Iris pigment epithelial cell (primary cell): ENCODE results near the gene DTNB.

ENCODE experiments used
- DNase-seq: peaks from one replicate; pipeline ENCODE4 v3.0.0-alpha.2; 2011; ENCODE audit warnings: low read depth

DTNB gene

GRCh38 chr2:25497918-25498407 is 175.4 kb downstream of the DTNB start:
- DNase-seq, result no peak

DNA sequence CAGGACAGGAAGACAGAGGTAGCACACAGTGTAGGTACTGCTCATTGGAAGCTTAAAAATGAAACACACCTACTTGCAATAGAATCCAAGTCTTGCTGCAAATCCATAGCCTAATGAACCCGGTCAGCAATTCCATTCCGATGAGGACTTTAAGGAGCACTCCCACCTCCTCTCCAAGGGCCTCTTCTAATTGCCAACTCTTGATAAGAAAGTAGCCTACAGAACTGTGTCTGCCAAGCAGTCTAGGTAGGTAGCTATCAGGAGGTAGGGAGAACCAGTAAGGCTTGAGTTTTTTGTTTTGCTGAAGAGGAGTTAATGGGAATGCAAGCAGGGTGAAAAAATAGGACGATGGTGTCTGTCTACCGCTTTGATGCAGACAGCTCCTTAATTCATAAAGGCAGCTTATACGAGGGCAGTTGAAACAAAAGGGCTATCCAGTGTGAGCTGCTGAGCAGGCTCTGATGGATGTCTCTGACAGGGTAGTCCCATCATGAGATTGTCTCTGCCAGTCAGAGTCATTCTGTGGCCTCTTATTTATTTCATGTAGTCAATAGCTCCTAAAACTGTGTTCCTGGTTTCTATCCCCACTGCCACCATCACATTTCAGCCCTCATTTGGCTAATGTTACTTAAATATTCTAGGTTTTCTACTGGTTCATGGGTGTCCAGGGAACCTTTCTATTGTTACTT is 176.0 kb downstream of the DTNB start:
- DNase-seq, result no peak

GRCh38 chr2:25494616-25495015 is 178.8 kb downstream of the DTNB start:
- DNase-seq, result no peak

DNA sequence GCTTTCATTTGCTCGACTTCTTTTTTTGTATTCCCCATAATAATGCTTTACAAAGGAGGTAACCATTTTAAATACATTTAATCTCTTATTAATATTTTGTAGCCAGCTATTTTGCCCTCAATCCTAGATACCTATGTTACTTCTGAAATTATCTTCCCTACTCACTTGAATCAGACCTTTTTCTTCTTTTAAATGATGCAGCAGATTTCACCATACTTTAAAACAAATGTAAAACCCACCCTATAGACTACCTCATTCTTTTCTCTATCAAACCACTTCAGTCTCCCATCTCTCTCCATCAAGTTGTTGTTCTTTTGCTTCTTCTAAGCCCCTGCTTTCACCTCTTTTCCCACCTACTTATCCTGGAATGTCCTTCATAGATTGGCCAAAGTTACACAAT is 180.2 kb downstream of the DTNB start:
- DNase-seq, result no peak

- no peak for DNase-seq
Measured at GRCh38 chr2:25492726-25493125, 180.7 kb downstream of the DTNB start.

DNA sequence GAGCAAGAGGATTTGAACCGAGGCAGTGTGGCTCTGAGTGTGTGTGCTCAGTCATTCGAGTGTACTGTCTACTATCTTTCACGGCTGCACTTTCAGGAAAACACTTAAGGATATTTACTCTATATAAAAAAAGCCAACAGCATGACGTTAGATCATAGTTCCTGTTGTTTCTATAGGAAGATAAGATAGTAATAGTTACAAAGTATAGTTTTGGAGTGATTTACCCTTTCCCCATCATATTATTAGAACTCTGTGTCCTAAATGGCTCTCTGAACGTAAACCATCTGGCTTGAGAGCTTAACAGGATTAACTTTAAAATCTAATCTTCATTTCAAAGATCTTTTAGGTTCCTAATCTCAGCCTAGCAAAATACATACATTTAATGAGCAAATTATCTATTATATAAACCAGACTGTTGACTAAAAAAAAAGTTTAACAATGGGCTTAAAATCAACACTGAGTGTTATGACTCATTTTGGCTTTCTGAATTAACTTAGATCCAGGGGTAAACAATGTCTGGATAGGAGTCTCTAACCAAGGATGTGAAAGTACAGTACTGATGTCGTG is 181.3 kb downstream of the DTNB start:
- peak; percentile 72 for DNase-seq

DNA sequence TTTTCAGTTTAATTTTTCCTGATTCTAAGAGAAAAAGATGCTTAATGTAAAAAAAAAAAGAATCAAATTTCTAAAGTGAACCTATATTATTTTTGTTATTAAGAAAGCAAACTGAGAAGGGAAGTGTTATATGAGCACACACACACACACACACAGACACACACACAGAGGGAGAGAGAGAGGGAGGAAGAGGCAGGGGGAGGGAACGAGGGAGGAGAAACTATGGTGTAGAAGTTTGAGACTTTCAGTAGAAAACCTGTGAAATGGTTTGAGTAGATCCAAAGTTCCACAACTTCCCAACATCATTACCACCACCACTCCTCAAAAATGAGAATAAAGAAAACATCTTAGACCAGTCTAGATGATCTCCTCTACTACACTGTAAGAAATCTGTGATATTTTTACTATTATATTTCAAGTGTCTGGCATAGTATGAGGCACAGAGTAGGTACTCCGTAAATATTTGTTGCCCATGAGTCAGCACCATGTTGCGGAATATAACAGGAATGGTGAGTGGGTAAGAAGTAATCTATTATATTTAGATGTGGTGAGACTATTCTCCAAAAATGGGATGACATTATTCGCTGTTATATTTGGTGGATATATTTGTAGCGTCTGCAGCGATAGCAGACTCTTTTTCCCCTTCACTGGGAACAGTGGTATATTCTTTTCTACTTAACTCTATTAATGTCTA is 182.2 kb downstream of the DTNB start:
- DNase-seq, result no peak

DNA sequence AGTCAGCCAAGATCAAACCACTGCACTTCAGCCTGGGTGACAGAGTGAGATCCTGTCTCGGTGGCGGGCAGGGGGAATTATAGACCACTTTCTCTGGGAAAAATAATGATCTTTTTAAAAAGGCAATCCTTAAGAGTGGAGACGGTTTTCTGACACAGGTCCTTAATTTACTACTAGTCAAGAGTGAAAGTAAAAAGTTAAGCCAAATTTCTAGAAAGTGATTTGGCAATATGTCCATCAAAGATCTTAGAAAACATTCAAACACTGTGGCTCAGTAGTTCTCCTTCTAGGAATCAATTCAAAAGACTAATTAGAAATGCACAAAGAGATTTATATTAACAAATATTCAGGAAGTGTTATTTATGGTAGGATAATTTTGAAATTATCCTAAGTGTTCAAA is 183.2 kb downstream of the DTNB start:
- DNase-seq, result no peak

DNA sequence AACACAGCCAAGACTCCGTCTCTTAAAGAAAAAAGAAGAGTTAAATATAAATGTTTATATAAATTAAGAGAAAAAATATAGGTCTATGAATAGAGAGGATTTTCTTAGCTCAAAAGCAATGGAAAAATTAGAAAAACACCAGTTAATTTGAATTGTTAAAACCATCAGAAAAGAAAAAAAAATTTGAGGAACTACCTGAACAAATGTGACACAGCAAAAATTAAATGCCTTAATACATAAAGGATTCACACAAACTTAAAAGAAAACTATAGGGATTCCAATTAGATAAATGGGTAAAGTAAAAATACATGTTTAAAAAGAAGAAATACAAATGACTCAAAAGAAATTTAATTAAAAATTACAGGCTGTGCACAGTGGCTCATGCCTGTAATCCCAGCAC is 183.7 kb downstream of the DTNB start:
- no peak for DNase-seq

DNA sequence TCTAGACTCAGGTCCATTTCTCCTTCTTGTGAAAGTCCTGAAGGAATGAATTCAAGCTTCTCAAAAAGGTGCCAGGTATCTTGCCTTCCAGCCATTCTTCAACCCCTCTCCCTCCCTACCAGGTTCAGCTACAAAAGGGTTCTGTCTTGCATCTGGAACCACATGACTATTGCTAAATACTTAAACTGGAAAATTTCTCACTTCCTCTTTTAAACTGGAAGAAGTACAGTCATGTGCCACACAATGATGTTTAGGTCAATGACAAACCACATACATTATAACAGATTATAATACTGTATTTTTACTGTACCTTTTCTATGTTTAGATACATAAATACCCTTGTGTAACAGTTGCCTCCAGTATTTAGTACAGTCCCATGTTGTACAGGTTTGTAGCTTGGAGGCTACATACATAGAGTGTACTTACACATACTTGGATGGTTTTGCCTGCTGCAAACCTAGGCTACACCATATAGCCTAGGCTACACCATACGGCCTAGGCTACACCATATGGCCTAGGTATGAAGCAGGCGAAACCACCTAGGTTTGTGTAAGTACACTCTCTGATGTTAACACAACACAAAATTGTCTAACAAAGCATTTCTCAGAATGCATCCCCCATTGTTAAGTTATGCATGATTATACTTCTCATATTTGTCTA is 189.6 kb downstream of the DTNB start:
- DNase-seq, result no peak

- DNase-seq, result no peak
Measured at GRCh38 chr2:25482341-25482740, 191.0 kb downstream of the DTNB start.

DNA sequence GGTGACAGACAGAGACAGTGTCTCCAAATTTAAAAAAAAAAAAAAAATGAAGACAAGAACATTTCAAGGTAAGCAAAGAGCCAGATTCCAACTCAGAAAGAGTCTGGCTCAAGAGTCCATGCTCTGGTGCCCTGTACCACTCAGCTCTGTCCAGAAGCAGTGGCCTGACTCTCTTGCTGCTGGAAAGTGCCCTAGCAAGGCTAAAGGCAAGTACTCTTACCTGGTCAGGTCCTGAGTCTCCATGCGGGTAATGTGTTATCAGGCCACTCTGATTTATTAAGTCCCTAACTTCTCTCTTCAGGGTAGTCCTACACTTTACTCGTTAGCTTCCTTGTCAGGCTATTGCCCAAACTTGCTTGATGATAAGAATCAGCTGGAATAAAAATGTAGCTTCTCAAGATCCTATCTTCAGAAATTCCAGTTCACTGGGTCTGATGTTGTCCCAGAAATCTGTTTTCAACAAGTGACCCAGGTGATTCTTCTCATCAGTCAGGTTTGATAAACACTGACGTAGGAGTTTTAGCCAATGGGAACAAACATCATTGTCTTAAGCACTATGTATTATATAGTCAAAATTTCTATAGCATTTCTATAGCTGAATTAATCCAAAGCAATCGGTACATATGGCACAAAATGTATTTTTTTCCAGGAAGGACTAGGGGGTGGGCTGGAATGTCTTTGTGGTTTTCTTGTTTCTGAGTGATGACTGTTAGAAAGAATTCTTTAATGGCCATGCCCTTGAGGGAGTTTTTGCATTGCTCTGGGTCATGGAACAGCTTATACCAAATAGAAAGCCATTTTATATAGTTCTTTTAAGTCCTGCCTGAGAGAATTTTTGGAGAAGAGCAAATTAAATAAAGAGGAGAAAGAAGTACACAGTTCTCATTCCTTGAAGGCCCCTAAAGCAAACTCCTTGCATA is 191.7 kb downstream of the DTNB start:
- DNase-seq, result peak; percentile 64

GRCh38 chr2:25480561-25480960 is 192.8 kb downstream of the DTNB start:
- DNase-seq, result no peak

GRCh38 chr2:25479761-25480160 is 193.6 kb downstream of the DTNB start:
- no peak for DNase-seq

GRCh38 chr2:25478736-25479135 is 194.6 kb downstream of the DTNB start:
- no peak for DNase-seq

DNA sequence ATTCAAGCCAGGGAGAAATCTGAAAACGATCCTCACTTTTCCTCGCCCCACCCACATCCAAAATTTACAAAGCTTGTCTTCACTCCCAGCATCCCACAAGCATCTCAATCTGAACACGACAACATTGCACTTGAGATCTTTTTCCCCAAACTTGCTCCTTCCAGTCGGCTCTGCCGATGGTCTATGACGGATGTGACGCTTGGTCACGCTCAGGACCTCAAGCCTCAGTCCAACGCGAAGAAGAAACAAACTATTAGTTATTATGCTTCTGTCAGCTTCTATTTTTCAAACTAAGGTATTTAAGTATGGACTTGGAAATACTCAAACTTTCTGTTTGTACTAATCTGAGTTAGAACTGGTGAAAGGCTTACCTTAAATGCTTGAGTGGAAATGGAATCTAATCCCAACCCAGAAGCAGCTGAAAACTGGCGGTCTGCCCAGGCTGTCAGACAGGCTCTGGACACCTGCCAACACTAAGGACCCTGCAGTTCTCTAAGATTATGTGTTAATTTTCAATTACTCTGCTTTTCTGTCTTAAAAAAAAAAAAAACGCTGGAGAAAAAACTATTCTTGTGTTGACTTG is 199.5 kb downstream of the DTNB start:
- DNase-seq, result peak; percentile 25

DNA sequence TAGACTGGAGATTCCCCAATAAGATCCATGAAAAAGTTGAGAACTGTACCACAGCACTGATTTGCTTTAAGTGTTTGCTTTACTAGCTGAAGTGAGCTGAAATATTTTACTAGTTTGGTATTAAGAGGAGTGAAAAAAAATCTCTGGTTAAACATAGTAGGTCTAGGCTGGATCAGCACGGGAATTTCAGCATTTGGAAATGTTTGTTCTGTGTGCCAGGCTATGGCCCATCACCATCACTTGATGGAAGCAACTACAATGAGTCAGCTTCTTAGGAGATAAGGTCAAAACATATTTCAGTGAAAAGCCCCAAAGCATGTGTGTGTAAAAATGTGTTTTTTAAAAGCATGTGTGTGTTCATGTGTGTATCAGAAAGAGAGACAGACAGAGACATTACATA is 200.2 kb downstream of the DTNB start:
- DNase-seq, result peak; percentile 26

- no peak for DNase-seq
Measured at GRCh38 chr2:25470806-25471205, 202.6 kb downstream of the DTNB start.

DNA sequence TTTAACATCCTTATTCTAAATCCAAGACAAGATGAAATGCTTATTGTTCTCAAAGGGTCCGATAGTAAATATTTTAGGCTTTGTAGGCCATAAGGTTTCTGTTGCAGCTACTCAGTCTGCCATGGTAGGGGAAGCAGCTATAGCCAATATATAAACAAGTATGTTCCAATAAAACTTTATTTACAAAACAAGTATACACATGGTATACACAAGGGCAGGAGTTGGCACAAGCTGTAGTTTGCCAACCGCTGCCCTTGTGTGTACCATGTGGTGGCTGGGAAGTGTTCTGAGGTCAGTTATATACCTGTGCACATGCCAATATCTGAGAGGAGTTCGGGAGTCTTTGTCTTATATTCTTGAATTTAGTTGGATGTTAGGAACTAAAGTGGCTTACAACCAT is 205.6 kb downstream of the DTNB start:
- DNase-seq, result no peak

DNA sequence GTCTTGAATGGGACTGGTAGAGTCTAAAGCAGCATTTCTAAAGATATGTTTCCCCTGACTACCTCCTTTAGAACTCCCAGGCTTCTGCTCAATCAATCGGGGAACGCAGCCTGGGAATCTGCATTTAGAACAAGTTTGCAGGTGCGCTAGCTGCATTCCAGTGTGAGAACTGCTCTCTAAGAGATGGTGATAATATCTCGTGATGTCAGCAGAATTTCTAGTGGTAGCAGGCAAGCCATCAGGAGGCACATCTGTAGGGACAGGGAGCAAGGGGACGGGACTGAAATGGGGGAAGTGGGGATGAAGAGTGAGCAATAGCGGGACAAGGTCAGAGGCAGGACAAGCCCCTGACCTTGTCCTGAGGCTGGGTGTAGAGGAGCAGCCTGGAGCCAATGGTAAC is 211.4 kb downstream of the DTNB start:
- DNase-seq, result no peak

DNA sequence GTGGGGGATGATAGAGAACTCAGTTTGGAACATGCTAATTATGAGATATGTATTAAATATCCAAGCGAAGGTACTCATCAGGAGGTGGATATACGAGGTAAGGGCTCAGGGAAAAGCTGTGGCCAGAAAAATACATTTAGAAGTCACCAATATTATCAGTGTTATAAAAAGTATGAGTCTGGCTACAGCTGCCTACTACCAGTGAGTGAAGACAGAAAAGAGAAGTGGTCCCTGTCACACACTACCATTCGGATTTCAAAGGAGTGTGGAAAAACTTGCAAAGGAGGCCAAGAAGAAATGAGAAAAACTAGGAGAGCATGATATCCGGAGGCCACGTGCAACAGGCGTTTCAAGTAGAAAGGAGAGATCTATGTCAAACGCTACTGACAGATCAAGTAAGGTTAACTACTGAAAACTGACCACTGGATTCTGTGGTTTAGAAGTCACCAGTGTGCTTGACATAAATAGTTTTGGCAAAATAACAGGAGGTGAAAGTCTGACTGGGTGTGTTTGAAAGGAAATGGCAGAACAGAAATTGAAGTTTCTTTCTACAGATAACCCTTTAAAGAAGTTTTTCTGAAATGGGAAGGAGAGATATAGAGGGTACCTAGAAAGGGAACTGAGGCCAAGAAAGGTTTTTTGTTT is 213.0 kb downstream of the DTNB start:
- DNase-seq, result no peak
